ENCODE data around the gene MINDY4B. TPM values are rescaled to one million over a fixed set of nuclear protein-coding genes. Genes with fewer than 3 reads are reported as not detected.

MINDY4B gene
- polyA plus RNA-seq, 2 of the 4 experiments (the other 2 are of a cell fraction): not detected

GRCh38 chr3:150897592-150897991 lies 7.6 kb downstream of the MINDY4B start:
- FAIRE-seq (no peak), ATAC-seq (no peak), DNase-seq (ENCODE audit: low read depth in 1 of 2, low spot score in 1 of 2) (no peak)
- TF ChIP-seq CTCF (IDR thresholded peaks at IDR 0.05) (no peak), FOXS1 (CRISPR knock-in tag; IDR thresholded peaks at IDR 0.05) (no peak), HMGXB4 (CRISPR knock-in tag; IDR thresholded peaks at IDR 0.05; ENCODE audit: borderline replicate concordance) (no peak), MAFK (IDR thresholded peaks at IDR 0.05; ENCODE audit: partially characterized antibody) (no peak), SMC3 (IDR thresholded peaks at IDR 0.05) (no peak), CEBPB (IDR thresholded peaks at IDR 0.05) (no peak), HDAC2 (IDR thresholded peaks at IDR 0.05) (no peak), RARB (CRISPR knock-in tag; IDR thresholded peaks at IDR 0.05) (no peak), MYC (IDR thresholded peaks at IDR 0.05; ENCODE audit: borderline replicate concordance, low read length) (no peak)
- WGBS (ENCODE audit: missing lambda C conversion rate): 36% methylated on average over 3 of the region's 3 CpGs
- Histone ChIP-seq H3K27ac (no peak overlapping the region), H3K4me2 (no peak overlapping the region), H3K4me3 (no peak overlapping the region), H3K4me1 (no peaks in the 10 kb centered on the region), H3K9me3 (no peaks in the 10 kb centered on the region)
- ChIA-PET POLR2A (no interaction called here), CTCF (interaction anchor here (2.0 kb wide), 1 partner anchor 28 kb away, joined by 5 read pairs; no protein-coding TSS in a partner anchor)

- WGBS (ENCODE audit: missing lambda C conversion rate): 70% methylated on average over 9 of the region's 9 CpGs
- POLR2A ChIA-PET: no interaction called here
Observed at GRCh38 chr3:150890831-150891230, 14.4 kb downstream of the MINDY4B start.

More at GRCh38 chr3:150890831-150891230, 14.4 kb downstream of the MINDY4B start:
- no peak for FAIRE-seq
- no peaks in the 10 kb centered on the region for H3K4me1 ChIP-seq
- H3K4me3 ChIP-seq: no peak overlapping the region
- CTCF ChIA-PET: no interaction called here
- H3K9me3 ChIP-seq: no peaks in the 10 kb centered on the region
- TF ChIP-seq KDM1A (IDR thresholded peaks at IDR 0.05; ENCODE audit: low read depth) (no peak), JUN (IDR thresholded peaks at IDR 0.05) (no peak), REST (IDR thresholded peaks at IDR 0.05) (no peak), HOXA7 (CRISPR knock-in tag; IDR thresholded peaks at IDR 0.05) (no peak), HDAC2 (IDR thresholded peaks at IDR 0.05) (no peak), MYC (IDR thresholded peaks at IDR 0.05; ENCODE audit: borderline replicate concordance, low read length) (no peak), ZC3H11A (IDR thresholded peaks at IDR 0.05) (no peak), SMC3 (IDR thresholded peaks at IDR 0.05) (no peak), ESRRA (IDR thresholded peaks at IDR 0.05; ENCODE audit: borderline replicate concordance, low read length) (no peak), CTCF (IDR thresholded peaks at IDR 0.05) (no peak), RARB (CRISPR knock-in tag; IDR thresholded peaks at IDR 0.05) (no peak)
- no peak overlapping the region for H3K27ac ChIP-seq
- no peak for DNase-seq (ENCODE audit: low read depth in 1 of 2, low spot score in 1 of 2)
- H3K4me2 ChIP-seq: no peak overlapping the region
- ATAC-seq: no peak
